ENCODE measurements around the gene ALDH3A1.

DNA sequence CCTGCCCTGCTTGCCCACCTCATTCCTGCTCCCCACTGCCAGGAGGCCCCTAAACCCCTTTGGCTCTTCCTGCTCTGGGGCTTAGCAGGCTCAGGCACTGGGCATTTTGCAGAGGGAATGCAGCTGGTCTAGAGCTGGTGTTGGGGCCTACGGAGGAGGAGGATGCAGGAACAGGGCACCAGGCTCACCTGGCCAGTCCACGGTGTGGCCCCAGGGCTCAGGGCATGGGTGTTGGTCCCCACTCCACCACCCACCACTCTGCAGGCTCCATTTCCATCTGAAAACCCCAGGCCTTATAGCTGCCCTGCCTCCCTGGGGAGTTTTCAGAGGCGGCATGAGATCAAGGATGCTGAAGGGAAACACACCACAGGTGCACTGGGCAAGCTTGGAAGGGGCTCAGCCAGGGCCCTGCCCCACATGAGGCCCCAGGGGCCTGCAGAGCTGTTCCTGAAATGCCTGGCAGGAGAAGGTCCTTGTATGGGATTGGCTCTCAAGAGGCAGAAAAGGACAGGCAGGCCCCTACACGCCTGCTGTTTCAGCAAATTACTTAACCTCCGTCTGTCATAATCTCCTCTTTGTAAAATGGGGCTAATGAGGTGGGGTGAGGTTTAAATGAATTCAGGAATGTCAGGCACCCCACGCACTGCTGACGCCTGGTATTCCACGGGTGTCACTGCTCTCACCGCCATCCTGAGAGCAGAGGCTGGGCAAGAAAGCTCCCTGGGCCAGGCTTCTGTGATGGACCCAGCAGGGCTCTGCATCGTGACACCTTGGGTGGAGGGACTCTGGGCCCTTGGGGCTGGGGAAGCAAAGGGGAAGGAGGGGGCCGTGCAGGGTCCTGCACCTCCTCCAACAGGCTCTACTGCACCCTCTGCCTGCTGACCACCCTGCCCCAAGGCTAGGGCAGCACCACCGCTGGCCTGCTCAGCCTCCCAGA is 41.0 kb downstream of the ALDH3A1 start:
- TF ChIP-seq CTCF (IDR thresholded peaks at IDR 0.05): no peak
- TF ChIP-seq POLR2A (IDR thresholded peaks at IDR 0.05): no peak
